ENCODE measurements around the gene LYZL6.
"Not testable (repeated sequence)": the region's sequence is repeated elsewhere in the genome, so short reads cannot be mapped to it uniquely, and the experiment has no call there.

Gene LYZL6

DNA sequence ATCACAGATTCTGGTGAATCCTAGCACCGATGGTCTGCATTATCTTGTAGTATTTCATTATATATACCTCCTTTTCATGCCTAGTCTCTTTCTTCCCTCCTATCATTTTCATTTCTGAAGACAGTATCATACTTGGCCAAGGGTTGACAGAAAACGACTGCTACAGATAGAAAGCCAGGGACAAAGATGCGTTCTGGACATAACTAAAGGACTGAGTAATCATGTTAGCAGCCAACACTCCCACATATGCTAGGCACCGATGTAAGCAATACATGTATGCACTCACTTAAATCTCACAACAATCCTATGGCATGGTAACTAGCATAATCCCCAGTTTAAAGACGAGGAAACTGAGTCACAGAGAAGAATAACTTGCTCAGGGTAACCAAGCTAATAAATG lies 35.8 kb downstream of the LYZL6 start:
- DNase-seq (ENCODE audit: low spot score) (no peak), FAIRE-seq (no peak)

DNA sequence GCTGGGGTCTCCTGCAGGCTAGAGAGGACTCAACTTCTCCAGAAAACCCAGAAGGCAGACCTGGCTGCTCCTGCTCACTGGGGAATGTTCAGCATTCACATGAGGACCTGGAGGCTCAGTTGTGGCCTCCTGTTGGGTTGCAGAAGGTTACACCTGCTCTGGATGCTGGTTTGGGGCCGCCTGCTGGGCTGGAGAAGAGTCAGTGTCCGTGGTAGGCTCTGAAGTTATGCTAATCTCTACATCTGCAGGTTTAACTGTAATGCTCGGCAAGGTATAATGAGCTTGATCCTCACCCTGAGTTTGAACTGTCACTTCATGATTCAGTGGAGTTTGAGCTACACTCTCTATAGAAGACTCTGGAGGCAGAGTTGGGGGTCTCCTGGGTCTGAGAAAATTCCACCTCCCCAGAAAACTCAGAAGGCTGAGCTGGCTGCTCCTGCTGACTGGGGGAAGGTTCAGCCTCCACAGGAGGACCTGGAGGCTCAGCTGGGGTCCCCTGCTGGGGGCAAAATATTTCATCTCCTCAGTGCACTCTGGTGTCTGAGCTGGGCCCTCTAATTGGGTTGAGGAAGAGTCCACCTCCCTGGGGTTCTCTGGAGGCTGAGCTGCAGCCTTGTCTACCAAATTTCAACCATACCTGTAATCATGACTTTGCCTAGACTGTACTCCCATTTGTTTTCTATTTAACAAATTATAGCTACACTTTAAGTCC lies 36.4 kb downstream of the LYZL6 start:
- FAIRE-seq (no peak), DNase-seq (ENCODE audit: low spot score) (no peak)

DNA sequence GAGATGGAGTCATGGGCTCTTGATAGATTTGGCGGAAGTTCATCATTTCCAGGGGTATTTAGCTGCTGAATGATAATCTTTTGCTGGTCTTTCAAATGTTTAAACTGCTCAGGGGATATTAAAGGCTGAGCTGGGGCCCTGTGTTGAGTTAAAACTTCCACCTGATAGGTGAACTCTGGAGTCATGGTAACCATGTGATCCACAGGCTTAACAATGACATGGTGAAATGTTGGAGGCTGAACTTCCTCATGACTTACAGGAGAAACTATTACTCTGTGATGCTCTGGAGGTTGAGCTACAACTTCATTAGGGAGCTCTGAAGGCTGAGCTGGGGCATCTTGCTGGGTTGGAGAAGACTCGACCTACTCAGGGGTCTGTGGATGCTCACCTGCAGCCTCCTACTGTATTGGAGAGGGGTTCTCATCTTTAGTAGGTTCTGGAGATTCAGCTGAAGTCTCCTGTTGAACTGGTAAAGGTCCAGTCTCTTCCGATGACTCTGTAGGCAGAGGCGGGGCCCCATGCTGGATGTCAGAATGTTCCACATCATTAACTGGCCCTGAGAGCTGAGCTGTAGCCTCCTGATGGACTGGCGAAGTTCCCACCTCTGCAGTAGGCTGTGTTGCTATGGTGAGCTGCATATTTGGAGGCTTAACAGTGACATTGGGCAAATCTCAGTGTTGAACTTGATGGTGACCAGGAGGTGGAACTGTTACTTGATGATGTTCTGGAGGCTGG lies 37.2 kb downstream of the LYZL6 start:
- DNase-seq (ENCODE audit: low spot score) (peak; percentile 40), FAIRE-seq (no peak)

DNA sequence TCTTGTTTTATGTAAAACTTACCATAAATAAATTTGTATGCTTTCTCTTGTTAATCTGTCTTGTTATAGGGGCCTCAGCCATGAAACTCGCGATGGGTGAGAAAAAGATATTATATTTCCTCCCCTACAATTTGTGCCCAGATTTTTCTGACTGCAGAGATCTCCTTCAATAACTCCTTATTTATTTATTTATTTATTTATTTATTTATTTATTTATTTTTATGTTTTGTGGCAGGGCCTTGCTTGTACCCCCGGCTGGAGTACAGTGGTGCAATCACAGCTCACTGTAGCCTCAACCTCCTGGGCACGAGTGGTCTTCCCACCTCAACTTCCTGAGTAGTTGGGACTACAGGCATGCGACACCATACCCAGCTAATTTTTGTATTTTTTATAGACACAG lies 40.1 kb downstream of the LYZL6 start:
- DNase-seq (ENCODE audit: low spot score), result no peak
- FAIRE-seq, result no peak

DNA sequence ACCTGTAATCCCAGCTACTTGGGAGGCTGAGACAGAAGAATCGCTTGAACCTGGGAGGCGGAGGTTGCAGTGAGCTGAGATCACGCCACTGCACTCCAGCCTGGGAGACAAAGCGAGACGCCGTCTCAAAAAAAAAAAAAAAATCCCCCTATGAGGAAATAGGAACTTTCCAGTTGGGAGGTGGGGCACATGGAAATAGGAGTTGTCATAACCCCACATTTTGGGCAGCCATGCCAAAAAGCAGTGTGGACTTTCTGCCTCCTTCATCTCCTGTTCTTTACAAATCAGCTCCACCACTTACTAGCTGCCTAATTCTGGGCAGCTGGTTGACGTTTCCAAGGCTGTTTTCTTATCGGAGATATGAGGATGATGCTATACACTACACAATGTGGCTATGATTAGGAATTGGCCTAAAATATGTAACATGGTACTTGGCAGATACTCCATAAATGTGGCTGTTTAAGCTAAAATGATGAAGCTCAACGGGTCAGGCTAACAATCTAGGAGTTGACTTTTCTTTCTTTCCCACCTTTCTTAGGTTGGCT lies 41.8 kb downstream of the LYZL6 start:
- DNase-seq (ENCODE audit: low spot score), result no peak
- no peak for FAIRE-seq

DNA sequence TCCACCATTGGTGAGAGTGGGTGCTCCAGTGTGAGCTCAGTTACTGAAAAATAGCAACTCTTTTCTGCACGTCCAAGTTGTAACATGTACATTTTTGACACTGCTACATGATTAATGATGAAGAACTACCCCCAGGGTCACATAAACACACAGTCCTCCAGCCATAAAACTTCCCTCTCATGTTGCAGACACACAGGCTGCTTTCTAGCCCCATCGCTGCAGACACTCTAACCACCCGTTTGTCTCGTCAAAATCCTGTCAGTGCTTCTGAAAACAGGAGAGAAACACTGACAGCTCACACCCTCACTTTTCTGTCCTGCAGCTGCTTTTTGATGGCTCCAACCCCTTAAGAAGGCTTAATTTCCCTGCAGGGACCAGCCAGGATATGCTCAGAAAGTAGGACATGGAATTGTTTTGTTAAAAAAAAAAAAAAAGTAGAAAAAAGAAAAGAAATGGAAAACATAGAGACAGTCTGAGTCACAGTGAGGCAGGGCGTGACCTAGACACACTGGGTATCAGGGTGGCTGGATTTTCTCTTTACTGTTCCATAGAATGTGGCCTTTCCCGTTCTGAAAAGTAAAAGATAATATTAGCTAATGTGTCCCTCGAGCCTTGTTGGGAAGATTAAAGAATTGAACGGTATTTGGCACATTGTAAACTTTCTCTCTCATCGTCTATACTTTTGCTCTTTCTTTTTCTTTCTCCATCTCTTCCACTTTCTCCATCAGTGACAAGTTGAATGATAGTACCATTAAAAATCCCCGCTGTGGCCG lies 42.6 kb downstream of the LYZL6 start:
- FAIRE-seq (no peak), DNase-seq (ENCODE audit: low spot score) (no peak)

DNA sequence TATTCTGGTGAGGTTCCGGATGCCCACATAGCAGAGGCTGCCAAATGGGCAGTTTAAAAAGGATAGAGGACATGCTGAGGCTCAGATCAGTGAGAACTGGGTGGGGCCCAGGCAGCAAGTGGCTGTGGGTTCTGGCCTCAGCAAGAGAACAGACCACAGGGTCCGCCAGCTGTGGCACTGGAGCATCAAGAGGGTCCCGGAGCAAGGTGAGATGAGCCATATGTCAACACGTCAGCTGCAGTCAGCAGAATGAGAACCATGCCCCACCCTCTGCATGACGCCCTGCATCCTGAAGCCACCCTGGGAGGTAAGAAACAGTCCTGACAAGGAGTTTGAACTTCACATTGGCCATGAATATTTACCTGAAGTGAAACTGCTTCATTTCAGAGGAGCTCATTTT lies 43.2 kb downstream of the LYZL6 start:
- no peak for FAIRE-seq
- DNase-seq (ENCODE audit: low spot score), result no peak

DNA sequence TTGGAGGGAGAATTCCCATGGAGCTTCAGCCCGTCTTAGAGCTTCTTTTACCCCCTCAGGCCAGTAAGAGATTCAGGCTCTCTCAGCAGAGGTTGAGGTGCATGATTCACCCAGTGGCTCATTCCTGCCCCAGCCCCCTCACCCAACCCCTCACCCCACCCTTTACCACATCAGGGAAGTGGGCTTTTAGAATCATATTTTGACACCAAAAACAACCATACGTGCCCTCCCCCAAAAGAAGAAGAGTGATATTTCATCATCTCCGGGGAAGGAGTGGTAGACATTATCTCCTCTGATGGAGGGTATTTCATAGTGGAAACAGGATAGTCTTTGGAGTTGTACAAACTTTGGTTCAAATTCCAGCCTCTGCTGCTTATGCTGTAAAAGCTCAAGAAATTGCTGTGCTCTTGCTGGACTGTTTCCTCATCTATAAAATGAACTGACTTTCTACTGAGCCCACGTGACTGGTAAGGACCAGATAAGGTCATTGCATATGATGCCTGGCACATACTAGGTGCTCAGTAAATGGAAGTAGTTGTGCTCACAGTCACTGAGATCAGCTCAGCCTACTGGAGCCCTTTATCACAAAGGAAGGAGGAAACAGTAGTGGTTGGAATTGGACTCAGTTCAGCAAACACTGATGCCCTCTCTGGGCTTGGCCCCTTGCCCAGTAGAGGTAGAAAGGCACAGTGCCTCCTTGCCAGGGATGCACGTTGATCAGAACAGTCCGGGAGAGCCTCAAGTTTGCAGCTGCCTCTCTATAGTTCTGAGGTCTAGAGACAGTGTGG lies 45.0 kb downstream of the LYZL6 start:
- FAIRE-seq, result no peak

DNA sequence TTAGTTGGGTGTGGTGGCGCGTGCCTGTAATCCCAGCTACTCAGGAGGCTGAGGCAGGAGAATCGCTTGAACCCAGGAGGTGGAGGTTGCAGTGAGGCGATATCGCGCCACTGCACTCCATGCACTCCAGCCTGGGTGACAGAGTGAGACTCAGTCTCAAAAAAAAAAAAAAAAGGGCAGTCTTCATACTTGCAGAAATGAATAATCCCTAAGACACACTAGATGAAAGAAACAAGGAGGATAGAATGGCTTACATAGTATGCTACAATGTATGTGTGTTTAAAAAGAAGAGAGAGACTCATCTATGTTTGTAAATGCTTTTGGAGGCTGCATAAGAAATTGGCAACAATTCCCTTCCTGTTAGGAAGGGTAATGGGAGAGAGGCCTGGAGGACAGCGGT lies 45.7 kb downstream of the LYZL6 start:
- DNase-seq (ENCODE audit: low spot score); FAIRE-seq: not testable (repeated sequence)

More for the DNA sequence above, 45.0 kb downstream of the LYZL6 start:
- DNase-seq (ENCODE audit: low spot score), result peak; percentile 40

DNA sequence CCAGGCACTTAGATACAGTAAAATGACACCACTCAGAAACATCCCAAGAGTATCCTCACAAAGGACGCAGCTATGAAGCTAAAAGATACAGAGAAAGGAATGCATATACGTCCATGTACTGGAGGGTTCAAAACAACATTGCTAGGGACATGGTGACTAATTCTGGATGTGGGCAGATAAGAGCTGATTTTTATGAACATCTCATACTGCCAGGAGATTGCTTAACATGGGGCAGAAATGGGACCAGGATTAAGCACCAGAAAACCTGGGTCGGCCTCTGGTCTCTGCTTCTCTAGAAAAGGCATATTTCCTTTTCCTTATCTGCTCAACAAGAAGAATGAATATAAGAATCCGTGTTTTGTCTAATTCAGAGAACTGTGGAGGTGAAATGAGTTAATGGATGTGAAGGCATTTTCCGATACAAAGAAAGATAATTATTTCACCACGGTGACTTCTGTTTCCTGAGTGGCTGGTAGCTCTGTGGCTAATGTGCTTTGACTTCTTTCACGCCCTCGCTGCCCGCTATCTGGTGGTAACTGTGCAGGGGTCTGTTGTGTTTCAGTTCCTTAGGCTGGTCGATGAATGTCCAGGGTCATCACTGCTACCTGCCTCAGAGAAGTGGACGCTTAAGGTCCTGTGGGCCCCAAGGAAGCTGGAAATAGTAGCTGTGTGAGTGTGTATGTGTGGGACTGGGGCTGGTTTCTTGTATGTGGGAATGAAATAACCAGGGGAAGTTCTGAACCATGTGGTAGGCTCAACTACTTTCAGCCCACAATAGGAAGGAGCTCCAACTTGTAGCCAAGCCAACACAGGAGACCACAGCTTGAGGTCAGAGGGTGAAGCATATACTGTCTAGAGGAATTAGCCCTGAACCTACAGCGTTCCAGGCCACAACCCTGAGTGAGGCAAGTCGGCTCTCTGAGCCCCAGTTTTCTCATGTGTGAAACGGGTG lies 47.6 kb downstream of the LYZL6 start:
- DNase-seq (ENCODE audit: low spot score) (no peak), FAIRE-seq (no peak)

DNA sequence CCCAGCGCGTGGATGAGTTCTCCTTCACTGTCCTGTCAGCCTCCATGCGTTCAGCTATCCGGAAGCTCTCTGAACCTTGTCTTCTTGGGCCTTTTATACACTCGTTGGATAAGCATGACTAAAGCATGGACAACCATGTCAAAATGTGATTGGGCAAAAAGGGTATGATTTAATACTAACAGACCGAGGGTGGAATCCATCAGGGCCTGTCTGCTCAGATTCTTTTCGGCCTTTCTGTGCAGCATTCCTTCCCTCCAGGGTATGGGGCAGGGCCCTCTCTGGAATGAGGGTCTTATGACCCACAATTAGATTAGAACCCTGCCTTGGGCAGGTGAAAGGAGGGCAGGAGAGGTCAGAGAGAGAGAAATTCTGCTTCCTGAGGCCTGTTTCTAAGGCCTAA lies 49.3 kb downstream of the LYZL6 start:
- no peak for FAIRE-seq
- no peak for DNase-seq (ENCODE audit: low spot score)

DNA sequence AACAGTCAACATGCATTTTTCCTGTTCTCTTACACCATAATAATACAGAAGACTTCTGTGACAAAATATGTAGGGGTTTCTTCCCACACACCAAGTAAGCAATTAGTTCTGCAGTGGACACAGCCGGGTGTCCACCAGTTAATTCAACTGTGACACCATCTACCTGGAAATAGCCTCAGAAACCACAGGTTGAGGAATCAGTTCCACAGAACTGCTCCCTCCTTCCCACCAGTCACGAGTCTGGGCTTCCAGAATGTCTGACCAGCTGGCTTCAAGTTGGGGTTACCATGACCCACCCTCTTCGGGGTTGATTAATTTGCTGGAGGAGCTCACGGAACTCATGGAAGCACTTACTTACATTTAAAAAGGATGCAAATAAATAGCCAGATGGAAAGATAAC lies 49.8 kb downstream of the LYZL6 start:
- no peak for FAIRE-seq
- no peak for DNase-seq (ENCODE audit: low spot score)

DNA sequence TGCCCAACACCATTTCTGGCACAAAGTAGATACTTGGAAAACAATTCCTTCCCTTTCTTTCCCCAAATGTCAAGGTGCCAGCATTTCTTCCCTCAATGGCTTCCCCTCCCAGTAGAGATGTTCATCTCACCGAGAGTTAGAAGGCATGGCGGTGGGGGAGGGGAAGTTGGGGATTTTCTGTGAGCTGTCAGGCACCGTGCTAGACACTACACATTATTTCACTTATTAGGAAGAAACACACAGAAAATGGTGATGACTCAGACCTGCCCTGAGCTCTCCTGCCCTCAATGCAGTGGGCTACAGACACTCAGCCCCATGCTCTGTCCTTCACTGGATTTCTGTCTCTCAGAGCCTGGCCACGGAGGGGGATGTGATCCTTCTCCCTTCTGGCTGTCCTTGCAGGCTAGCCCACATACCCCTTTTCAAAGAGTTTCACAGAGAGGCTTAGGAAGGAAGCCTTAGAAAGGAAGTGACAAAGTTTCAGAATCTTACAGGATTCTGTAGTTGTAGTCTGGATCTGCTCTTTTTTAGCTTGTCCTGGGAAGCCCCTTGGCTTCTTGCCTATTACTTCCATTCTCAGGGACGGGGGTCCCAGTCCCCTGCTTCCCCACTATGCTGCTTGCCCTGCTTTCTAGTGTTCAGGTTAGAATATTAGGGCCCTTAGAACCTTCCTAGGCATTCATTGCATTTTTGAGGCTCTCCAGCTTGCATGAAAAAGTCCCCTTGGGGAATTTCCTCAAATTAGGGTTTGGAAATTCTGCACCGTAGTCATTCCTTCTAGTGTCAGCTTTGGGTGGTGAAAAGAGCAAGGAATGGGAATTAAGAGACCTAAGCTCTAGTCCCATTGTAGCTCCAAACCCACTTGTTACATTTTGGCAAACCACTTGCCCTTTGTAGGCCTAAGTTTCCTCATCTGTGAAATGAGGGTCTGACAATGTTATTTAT lies 51.1 kb downstream of the LYZL6 start:
- FAIRE-seq (no peak), DNase-seq (ENCODE audit: low spot score) (peak; percentile 23)

DNA sequence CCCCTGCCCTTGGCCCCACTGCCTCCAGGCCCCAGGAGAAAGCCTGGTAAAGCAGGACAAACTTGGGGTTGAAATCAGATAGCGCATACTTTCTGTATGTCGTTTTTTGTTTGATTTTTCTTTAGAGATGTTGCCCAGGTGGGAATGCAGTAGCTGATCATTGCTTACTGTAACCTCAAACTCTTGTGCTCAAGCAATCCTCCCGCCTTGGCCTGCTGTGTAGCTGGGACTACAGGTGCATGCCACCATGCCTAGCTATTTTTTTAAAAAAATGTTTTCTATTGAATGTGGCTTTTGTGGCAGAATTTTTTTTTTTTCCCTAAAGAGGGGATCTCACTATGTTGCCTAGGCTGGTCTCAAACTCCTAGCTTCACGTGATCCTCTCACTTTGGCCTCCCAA lies 52.2 kb downstream of the LYZL6 start:
- DNase-seq (ENCODE audit: low spot score) (no peak), FAIRE-seq (no peak)

DNA sequence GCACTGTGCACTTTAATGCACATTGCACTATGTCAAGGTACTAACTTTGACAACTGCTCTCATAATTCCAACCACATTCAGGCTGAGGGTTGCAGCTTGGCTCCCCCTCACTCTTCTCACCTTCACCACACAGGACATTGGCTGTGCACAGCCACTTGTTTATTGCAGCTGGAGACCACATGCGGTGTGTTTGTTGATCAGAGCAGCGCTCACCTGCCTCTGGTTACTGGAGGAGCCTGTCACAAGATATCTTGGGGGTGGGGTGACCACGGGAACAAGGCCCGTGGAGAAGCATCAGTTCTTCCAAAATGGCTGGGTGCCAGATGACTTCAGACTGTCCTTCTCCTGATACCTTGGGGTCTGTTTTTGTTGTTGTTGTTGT lies 52.7 kb downstream of the LYZL6 start:
- DNase-seq (ENCODE audit: low spot score), result no peak

DNA sequence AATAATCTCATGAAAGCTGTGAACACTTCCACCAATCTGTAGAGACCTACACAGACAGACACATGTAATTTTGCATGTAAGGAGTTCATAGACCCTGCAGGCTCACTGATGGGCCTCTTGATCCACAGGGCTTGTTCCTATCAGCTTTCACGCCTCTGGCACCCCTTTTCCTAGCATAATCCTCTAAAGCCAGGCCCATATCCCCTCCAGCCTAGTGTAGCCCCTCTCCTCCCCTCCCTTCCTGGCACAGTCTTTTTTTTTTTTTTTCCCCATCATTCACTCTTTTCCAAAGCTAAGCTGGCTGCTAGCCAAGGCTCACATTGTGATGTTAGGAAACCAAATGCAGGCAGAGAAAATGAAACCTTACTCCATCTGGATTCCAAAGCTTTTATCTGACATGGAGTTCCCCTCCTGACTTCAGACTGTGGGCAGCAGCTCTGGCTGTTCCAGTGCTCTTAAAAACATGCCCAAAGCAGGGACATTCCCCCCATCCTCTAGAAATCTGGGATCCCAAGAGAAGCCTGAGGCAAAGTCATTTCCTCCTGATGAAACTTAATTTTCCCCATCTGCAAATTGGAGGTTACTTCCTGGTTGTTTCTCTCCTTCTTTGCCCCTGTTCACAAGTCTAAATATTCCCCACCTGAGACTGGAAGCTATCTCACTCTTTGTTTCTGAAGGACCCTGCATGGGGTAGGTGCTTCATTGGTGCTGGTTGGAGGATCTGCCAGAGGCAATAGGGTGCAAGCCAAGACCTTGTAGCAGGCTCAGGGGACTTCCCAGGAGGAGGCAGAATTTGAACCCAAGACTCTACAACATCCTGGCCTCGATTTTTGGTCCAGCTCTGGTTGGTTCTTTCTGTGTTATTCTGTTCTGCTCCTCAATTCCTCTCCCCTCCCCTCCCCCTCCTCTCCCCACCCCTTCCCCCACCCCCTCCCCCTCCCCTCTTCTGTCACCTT lies 53.4 kb downstream of the LYZL6 start:
- no peak for FAIRE-seq
- DNase-seq (ENCODE audit: low spot score), result no peak

More for the DNA sequence above, 52.7 kb downstream of the LYZL6 start:
- FAIRE-seq, result no peak

DNA sequence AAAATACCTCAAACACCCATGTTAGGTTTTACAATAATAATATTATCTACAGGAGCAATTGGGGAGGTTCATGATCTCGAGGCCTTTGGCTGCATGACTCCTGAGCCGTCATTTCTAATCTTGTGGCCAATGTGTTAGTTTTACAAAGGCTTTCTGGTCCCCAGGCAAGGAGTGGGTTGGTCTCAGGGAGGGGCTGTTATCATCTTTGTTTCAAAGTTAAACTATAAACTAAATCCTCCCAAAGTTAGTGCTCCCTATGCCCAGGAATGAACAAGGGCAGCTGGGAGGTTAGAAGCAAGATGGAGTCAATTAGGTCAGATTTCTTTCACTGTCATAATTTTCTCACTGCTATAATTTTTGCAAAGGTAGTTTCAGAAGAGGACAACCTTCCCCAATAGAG lies 54.3 kb downstream of the LYZL6 start:
- no peak for DNase-seq (ENCODE audit: low spot score)

More for the DNA sequence above, 54.3 kb downstream of the LYZL6 start:
- no peak for FAIRE-seq
